Stimulated activated CD4-positive, alpha-beta T cell treated with anti-CD3 and anti-CD28 coated beads, Interleukin-4, amount 100 ng/mL, for 48 hours (primary cell): ENCODE data around the gene NELFB.

Experiments
- DNase-seq, 2 donors: peaks; one replicate each; pipeline ENCODE4 v3.0.0-alpha.2; 2020; ENCODE audit warnings: low read depth in 2 of 2

The NELFB gene

GRCh38 chr9:137303151-137303892, 48.2 kb downstream of the NELFB start:
- DNase-seq: no peak

- no peak for DNase-seq
Observed at GRCh38 chr9:137303893-137304382, 48.8 kb downstream of the NELFB start.

- DNase-seq: no peak
Observed at GRCh38 chr9:137304383-137305059, 49.4 kb downstream of the NELFB start.

- DNase-seq: peak; percentile 65 to 67
Observed at GRCh38 chr9:137305060-137305797, 50.1 kb downstream of the NELFB start.

- DNase-seq: no peak
Observed at GRCh38 chr9:137305798-137306065, 50.6 kb downstream of the NELFB start.

GRCh38 chr9:137306066-137306849, 51.1 kb downstream of the NELFB start:
- no peak for DNase-seq

GRCh38 chr9:137306850-137307254, 51.7 kb downstream of the NELFB start:
- DNase-seq: no peak

GRCh38 chr9:137307255-137308056, 52.3 kb downstream of the NELFB start:
- no peak for DNase-seq

- DNase-seq: no peak
Observed at GRCh38 chr9:137308057-137308619, 53.0 kb downstream of the NELFB start.

- DNase-seq: no peak
Observed at GRCh38 chr9:137309368-137310188, 54.5 kb downstream of the NELFB start.

GRCh38 chr9:137310189-137311052, 55.3 kb downstream of the NELFB start:
- no peak for DNase-seq

GRCh38 chr9:137311171-137311985, 56.3 kb downstream of the NELFB start:
- no peak for DNase-seq

- no peak for DNase-seq
Observed at GRCh38 chr9:137311986-137312851, 57.1 kb downstream of the NELFB start.

- no peak for DNase-seq
Observed at GRCh38 chr9:137312852-137313325, 57.8 kb downstream of the NELFB start.

GRCh38 chr9:137313326-137313936, 58.3 kb downstream of the NELFB start:
- DNase-seq: no peak

- DNase-seq: no peak
Observed at GRCh38 chr9:137313956-137314560, 58.9 kb downstream of the NELFB start.
